Body of pancreas (tissue), 4 donors: Measurements from ENCODE around the gene ATP8A2. TPM values are rescaled to one million over a fixed set of nuclear protein-coding genes. Genes with fewer than 3 reads are reported as not detected.
"Not testable (repeated sequence)": the region's sequence is repeated elsewhere in the genome, so short reads cannot be mapped to it uniquely, and the experiment has no call there.

Experiments used
- ATAC-seq: fragments of 150-250 bp; one replicate; pipeline ENCODE4 v1.9.1; 2016
- DNase-seq, 4 donors: peaks; one replicate each; pipeline ENCODE4 v3.0.0-alpha.2; 2019
- H3K27ac ChIP-seq, 4 donors: fragments of 200-600 bp; sonication (generic); 1 replicate in 3 of 4; 2 replicates in 1 of 4; pipeline versions ENCODE4 v1.5.1 to v1.6.1; 2016 to 2019; ENCODE audit warnings: mild to moderate bottlenecking in 1 of 4, mixed read lengths in 1 of 4, moderate library complexity in 1 of 4
- H3K27me3 ChIP-seq, 2 donors: fragments of 200-600 bp; sonication (generic); one replicate each; pipeline ENCODE4 v1.6.0; 2016; ENCODE audit warnings: mild to moderate bottlenecking in 1 of 2
- H3K36me3 ChIP-seq, 2 donors: fragments of 200-600 bp; sonication (generic); replicated peaks in 1 of 2; 2 replicates each; pipeline ENCODE4 v1.5.1; 2016; ENCODE audit warnings: low read depth in 2 of 2; ENCODE audit not compliant: insufficient read depth in 1 of 2
- H3K4me1 ChIP-seq: fragments of 200-600 bp; sonication (generic); one replicate; pipeline ENCODE4 v1.6.0; 2016
- H3K4me3 ChIP-seq, 2 donors: fragments of 200-600 bp; sonication (generic); 1 replicate in 1 of 2; 2 replicates in 1 of 2; pipeline ENCODE4 v1.5.1; 2016 to 2019
- H3K9me3 ChIP-seq, 3 donors: fragments of 200-600 bp; sonication (generic); 1 replicate in 2 of 3; 2 replicates in 1 of 3; pipeline ENCODE4 v1.5.1; 2016
- CTCF ChIP-seq, 7 experiments: fragments of 450-650 bp in 4 of 7; fragments of 200-600 bp in 3 of 7; sonication (generic) in 3 of 7; IDR thresholded peaks; one replicate each; pipeline ENCODE4 v1.5.1; 2016 to 2019; ENCODE audit warnings: antibody characterized with exemption in 7 of 7
- POLR2A ChIP-seq, 3 donors: fragments of 450-650 bp; IDR thresholded peaks; one replicate each; pipeline ENCODE4 v1.6.1; 2016; ENCODE audit warnings: antibody characterized with exemption in 3 of 3, mild to moderate bottlenecking in 2 of 3
- WGBS, 2 donors: methylation state at CpG; one replicate each; pipeline ENCODE4 v1.1.5; 2017; 5-methylcytosine and 5-hydroxymethylcytosine counted together
- intact Hi-C: fragments of 100-400 bp; cut with DNase I; formaldehyde crosslinking; loops from one replicate; pipeline ENCODE4 v1.15.1; 2023
- total RNA-seq, 2 donors: library from RNA; depleted of rRNA; stranded (reverse); fragments of >200 nt; gene quantifications; one replicate each; pipeline ENCODE4 v1.1.0, GENCODE V29; 2016

ATP8A2 gene
- total RNA-seq, 2 donors from 2014 or later, result under 0.01 TPM; not detected in 1

- 84 to 96% methylated on average over 2 of the region's 2 CpGs for WGBS, 2 donors
- H3K9me3 ChIP-seq, result no peaks in the 10 kb centered on the region
- DNase-seq (no peak), ATAC-seq (no peak)
- intact Hi-C loops, result no loop called here
- no peaks in the 10 kb centered on the region for H3K4me1 ChIP-seq
- H3K27ac ChIP-seq, result no peak overlapping the region
- no peak overlapping the region for H3K4me3 ChIP-seq
- H3K36me3 ChIP-seq, result no peaks in the 10 kb centered on the region
- TF ChIP-seq CTCF (IDR thresholded peaks at IDR 0.05), result no peak
- no peak for TF ChIP-seq POLR2A (IDR thresholded peaks at IDR 0.05)
- H3K27me3 ChIP-seq, result peaks cover 0 to 2% of the 10 kb centered on the region in 2 donors
Measured at GRCh38 chr13:25783076-25783475, 411.3 kb downstream of the ATP8A2 start.

GRCh38 chr13:25783601-25784024 is 411.8 kb downstream of the ATP8A2 start:
- DNase-seq (no peak), ATAC-seq (no peak)
- Histone ChIP-seq H3K27ac (no peak overlapping the region), H3K4me1 (no peaks in the 10 kb centered on the region), H3K9me3 (no peaks in the 10 kb centered on the region), H3K27me3 (no peaks in the 10 kb centered on the region), H3K4me3 (no peak overlapping the region), H3K36me3 (no peaks in the 10 kb centered on the region)
- TF ChIP-seq CTCF (IDR thresholded peaks at IDR 0.05) (no peak), POLR2A (IDR thresholded peaks at IDR 0.05) (no peak)
- intact Hi-C loops, result no loop called here
- WGBS, 2 donors, result 29 to 47% methylated on average over 5 of the region's 5 CpGs

GRCh38 chr13:25784119-25784518 is 412.3 kb downstream of the ATP8A2 start:
- TF ChIP-seq CTCF (IDR thresholded peaks at IDR 0.05), result no peak
- no peak for TF ChIP-seq POLR2A (IDR thresholded peaks at IDR 0.05)
- intact Hi-C loops, result no loop called here
- no peaks in the 10 kb centered on the region for H3K36me3 ChIP-seq
- DNase-seq (no peak), ATAC-seq (no peak)
- H3K27me3 ChIP-seq, result no peaks in the 10 kb centered on the region
- no peaks in the 10 kb centered on the region for H3K4me1 ChIP-seq
- no peaks in the 10 kb centered on the region for H3K9me3 ChIP-seq
- H3K4me3 ChIP-seq, result no peak overlapping the region
- WGBS, 2 donors, result 51 to 68% methylated on average over 4 of the region's 4 CpGs
- no peak overlapping the region for H3K27ac ChIP-seq

DNA sequence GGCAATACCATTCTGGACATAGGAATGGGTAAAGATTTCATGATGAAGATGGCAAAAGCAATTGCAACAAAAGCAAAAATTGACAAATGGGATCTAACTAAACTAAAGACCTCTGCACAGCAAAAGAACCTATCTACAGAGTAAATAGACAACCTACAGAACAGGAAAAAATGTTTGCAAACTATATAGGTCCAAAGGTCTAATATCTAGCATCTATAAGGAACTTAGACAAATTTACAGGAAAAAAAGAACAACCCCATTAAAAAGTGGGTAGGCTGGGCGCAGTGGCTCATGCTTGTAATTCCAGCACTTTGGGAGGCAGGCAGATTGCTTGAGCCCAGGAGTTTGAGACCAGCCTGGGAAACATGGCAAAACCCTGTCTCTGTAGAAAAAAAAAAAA is 418.4 kb downstream of the ATP8A2 start:
- H3K27me3 ChIP-seq, H3K4me1 ChIP-seq, ATAC-seq, intact Hi-C loops, H3K36me3 ChIP-seq, H3K9me3 ChIP-seq, H3K27ac ChIP-seq, DNase-seq, H3K4me3 ChIP-seq: not testable (repeated sequence)
- 100% methylated on average over 1 of the region's 1 CpG for WGBS, 2 donors

DNA sequence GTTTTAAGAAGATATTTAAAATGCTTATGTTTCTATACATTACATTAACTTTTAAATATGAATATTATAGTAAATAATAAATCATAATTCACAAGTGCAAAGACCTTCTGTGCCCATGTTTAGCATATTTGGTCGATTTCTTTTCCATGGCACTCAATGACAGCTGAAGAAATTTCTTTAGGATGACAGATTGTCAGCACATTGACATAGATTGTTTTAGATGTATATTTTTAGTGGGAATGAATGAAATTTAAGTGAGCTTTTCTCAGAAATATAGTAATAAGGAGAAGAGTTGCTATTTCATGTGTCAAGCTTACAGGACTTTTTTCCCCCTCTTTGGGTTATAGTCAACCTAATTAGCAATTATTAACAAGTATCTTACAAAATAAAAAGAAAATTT is 423.5 kb downstream of the ATP8A2 start:
- WGBS, 2 donors, result 61 to 80% methylated on average over 1 of the region's 1 CpG
- no peak overlapping the region for H3K4me3 ChIP-seq
- H3K4me1 ChIP-seq, result no peaks in the 10 kb centered on the region
- H3K36me3 ChIP-seq, result no peaks in the 10 kb centered on the region
- no peaks in the 10 kb centered on the region for H3K9me3 ChIP-seq
- TF ChIP-seq POLR2A (IDR thresholded peaks at IDR 0.05) (no peak), CTCF (IDR thresholded peaks at IDR 0.05) (no peak)
- ATAC-seq, result no peak
- DNase-seq, result no peak
- no peaks in the 10 kb centered on the region for H3K27me3 ChIP-seq
- intact Hi-C loops, result no loop called here
- no peak overlapping the region for H3K27ac ChIP-seq
